Lung (tissue), 12 donors: ENCODE measurements around the gene ZNF70. TPM values are rescaled to one million over a fixed set of nuclear protein-coding genes. Genes with fewer than 3 reads are reported as not detected.

Source experiments
- ATAC-seq: fragments of 200-7000 bp; cut with Tn5 transposase; one replicate; pipeline ENCODE4 v1.9.1; 2020; ENCODE audit warnings: moderate number of reproducible peaks; ENCODE audit not compliant: insufficient read depth, low FRiP score
- DNase-seq, 3 donors: peaks; one replicate each; pipeline ENCODE4 v3.0.0-alpha.2; 2013 to 2017
- H3K27ac ChIP-seq, 2 donors: one replicate each; pipeline ENCODE4 v1.5.1; 2013; ENCODE audit warnings: mild to moderate bottlenecking in 2 of 2, moderate library complexity in 2 of 2, control low read depth in 1 of 2, inconsistent platforms in 1 of 2, low read depth in 1 of 2, low read length in 1 of 2
- H3K27me3 ChIP-seq, 3 donors: one replicate each; pipeline ENCODE4 v1.5.1; 2013; ENCODE audit warnings: low read length in 2 of 3; ENCODE audit not compliant: control insufficient read depth in 3 of 3, insufficient read depth in 3 of 3
- H3K36me3 ChIP-seq, 4 donors: one replicate each; pipeline ENCODE4 v1.5.1; 2013; ENCODE audit warnings: low read length in 4 of 4, mild to moderate bottlenecking in 1 of 4, moderate library complexity in 1 of 4; ENCODE audit not compliant: control insufficient read depth in 4 of 4, insufficient read depth in 4 of 4
- H3K4me1 ChIP-seq, 5 donors: one replicate each; pipeline ENCODE4 v1.5.1; 2013; ENCODE audit warnings: low read length in 5 of 5, mild to moderate bottlenecking in 2 of 5, moderate library complexity in 1 of 5; ENCODE audit not compliant: control insufficient read depth in 5 of 5, insufficient read depth in 5 of 5
- H3K4me3 ChIP-seq: one replicate; pipeline ENCODE4 v1.5.1; 2013; ENCODE audit warnings: mild to moderate bottlenecking, control low read depth, moderate library complexity
- H3K9ac ChIP-seq, 2 donors: one replicate each; pipeline ENCODE4 v1.5.1; 2013; ENCODE audit warnings: low read length in 2 of 2, control low read depth in 1 of 2; ENCODE audit not compliant: insufficient read depth in 1 of 2
- H3K9me3 ChIP-seq, 4 donors: one replicate each; pipeline ENCODE4 v1.5.1; 2013; ENCODE audit warnings: low read length in 3 of 4, mild to moderate bottlenecking in 1 of 4, moderate library complexity in 1 of 4; ENCODE audit not compliant: control insufficient read depth in 4 of 4, insufficient read depth in 3 of 4
- WGBS, 2 donors: extraction: QIAGEN DNeasy Blood & Tissue Kit; methylation state at CpG; one replicate each; pipeline ENCODE4 v1.1.7; 2013; 5-methylcytosine and 5-hydroxymethylcytosine counted together
- polyA plus RNA-seq, 2 donors: library from polyadenylated mRNA; stranded (reverse); fragments of 200-250 nt; gene quantifications; one replicate each; pipeline ENCODE4 v1.2.1, GENCODE V29; 2013
- total RNA-seq, 2 donors: library from RNA; depleted of rRNA in 1 of 2; stranded (reverse); fragments of >200 nt in 1 of 2; gene quantifications; one replicate each; pipeline ENCODE4 v1.2.1, GENCODE V29; 2014 to 2021
- TF ChIP-seq, protein P1 (sequence below): IDR thresholded peaks from 2 replicates; pipeline ENCODE4 v1.5.1; 2012; ENCODE audit warnings: mild to moderate bottlenecking; ENCODE audit errors: control extremely low read depth, extremely low read depth
- donor health status: control.
- donor health status: control.
- donor health status: Bipolar disorder and iron deficiency.
- donor health status: healthy.
- donor health status: DM: yes; HTN: yes; CAD: no.

ZNF70 gene
- total and polyA plus RNA-seq, 4 donors, result 0.98 to 6.9 (median 3.7) TPM

DNA sequence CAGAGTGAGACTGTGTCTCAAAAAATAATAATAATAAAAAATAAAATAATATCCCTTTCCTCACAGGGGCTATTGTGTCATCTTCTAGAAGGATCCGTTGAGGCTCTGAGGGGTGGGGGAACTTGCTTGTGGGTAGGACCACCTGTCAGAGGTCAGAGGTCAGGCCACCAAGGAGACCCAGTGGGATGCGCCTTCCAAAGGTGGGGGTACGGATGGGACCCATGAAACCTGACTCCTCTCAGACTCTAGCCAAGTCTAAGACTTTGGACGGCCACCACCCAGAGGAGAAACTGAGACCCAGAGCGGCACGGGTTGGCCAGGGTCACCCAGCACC, 21.4 kb upstream of the ZNF70 start:
- Histone ChIP-seq H3K4me1 (peaks cover 0 to 35% (median 14%) of the 10 kb centered on the region in 5 donors), H3K9me3 (no peaks in the 10 kb centered on the region), H3K27me3 (no peaks in the 10 kb centered on the region), H3K36me3 (no peaks in the 10 kb centered on the region), H3K9ac (no peak overlapping the region), H3K27ac (no peak overlapping the region), H3K4me3 (no peak overlapping the region)
- DNase-seq, result no peak
- TF ChIP-seq, protein P1, sequence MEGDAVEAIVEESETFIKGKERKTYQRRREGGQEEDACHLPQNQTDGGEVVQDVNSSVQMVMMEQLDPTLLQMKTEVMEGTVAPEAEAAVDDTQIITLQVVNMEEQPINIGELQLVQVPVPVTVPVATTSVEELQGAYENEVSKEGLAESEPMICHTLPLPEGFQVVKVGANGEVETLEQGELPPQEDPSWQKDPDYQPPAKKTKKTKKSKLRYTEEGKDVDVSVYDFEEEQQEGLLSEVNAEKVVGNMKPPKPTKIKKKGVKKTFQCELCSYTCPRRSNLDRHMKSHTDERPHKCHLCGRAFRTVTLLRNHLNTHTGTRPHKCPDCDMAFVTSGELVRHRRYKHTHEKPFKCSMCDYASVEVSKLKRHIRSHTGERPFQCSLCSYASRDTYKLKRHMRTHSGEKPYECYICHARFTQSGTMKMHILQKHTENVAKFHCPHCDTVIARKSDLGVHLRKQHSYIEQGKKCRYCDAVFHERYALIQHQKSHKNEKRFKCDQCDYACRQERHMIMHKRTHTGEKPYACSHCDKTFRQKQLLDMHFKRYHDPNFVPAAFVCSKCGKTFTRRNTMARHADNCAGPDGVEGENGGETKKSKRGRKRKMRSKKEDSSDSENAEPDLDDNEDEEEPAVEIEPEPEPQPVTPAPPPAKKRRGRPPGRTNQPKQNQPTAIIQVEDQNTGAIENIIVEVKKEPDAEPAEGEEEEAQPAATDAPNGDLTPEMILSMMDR, result no peak
- 18 to 33% methylated on average over 6 of the region's 6 CpGs for WGBS, 2 donors
- no peak for ATAC-seq

DNA sequence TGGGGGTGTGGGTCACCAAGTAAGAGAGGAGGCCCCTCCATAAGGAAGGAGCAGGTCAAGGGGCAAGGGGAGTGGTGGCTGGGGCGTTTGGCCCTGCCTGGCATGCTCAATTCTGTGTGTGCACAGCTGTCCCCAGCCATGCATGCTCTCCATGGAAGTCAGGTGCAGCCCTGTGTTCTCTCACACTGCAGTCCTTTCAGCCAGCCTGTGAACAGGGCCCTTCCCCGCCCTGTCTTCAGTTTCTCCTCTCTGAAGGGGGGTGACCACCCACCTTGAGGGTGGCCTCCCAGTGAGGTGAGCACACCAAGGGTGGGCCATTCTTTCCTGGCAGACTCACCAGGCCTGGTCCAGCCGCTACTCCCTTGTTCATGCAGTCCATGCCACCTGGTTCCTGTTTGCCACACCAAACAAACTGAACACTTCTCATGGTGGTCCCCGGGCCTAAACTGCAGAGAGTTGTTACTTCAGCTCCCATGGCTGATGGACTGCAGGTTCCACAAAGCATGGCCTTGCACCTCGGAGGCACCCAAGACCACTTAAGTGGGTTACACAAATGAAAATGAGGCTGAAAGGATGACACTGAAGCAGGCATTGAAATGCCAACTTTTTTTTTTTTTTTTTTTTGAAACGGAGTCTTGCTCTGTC, 18.5 kb upstream of the ZNF70 start:
- TF ChIP-seq, protein P1, result no peak
- Histone ChIP-seq H3K4me1 (peaks cover 0 to 27% (median 15%) of the 10 kb centered on the region in 5 donors), H3K27me3 (no peaks in the 10 kb centered on the region), H3K27ac (no peak overlapping the region), H3K4me3 (no peak overlapping the region), H3K36me3 (peaks cover 0 to 3% (median 0%) of the 10 kb centered on the region in 4 donors), H3K9ac (no peak overlapping the region), H3K9me3 (no peaks in the 10 kb centered on the region)
- DNase-seq (no peak), ATAC-seq (no peak)
- 67 to 70% methylated on average over 6 of the region's 6 CpGs for WGBS, 2 donors

DNA sequence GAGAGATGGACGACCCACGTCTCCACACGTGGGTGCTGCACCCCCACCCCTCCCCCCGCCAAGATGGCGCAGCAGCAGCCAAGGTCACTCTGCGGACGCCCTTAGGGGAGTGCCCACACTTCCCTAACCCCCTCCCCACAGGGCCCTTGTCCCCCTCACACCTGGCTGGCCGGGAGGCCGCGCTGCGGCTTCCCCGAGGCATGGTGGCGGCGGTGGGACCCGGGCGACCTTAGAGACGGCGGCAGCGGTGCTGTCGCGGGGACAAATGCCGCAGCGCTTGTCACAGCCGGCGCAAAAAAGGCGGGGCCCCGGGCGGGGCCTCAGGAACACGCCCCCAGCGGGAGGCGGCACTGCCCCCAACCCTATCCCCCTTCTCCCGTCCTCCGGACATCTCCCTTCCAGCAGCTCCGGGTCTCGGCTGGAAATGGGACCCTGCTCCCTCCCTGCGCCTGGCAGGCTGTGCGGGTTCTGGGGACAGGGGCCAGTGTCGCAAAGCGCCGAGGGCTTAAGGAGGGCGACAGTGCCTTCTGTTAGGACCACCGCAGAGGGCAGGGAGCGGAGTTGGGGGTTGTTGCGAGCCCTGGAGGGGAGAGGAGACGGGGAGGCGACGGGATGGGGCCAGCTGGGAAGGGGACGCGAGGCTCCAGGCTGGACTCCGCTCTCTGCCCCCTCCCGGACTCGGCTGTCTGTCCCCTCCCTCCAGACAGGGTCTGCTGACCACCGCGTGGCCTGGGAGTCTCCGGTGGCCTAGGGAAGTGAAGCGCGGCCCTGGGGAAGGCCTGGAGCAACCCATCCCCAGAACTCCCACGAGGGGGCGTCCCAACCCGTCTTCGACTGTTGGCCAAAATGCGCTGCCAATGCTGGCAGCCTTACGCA, 17.0 kb upstream of the ZNF70 start, which contains the start of gene CHCHD10:
TSS of gene CHCHD10 (minus strand) at position 300 of the 876 bp plus-strand sequence. CDS start at position 202, 98 bp downstream.
- TF ChIP-seq, protein P1, result peak; percentile 36
- DNase-seq (peak; percentile 86 to 91 (median 89)), ATAC-seq (peak; percentile 81)
- H3K4me3 ChIP-seq, result peak within 1 kb of the TSS; percentile 65
- no peaks in the 10 kb centered on the region for H3K27me3 ChIP-seq
- peak within 1 kb of the TSS; percentile 3 to 49 for H3K9ac ChIP-seq
- no peaks in the 10 kb centered on the region for H3K9me3 ChIP-seq
- peaks cover 0 to 26% (median 11%) of the 10 kb centered on the region in 5 donors for H3K4me1 ChIP-seq
- WGBS, 2 donors, result 0 to 1% methylated on average over 62 to 63 of the region's 63 CpGs
- H3K27ac ChIP-seq, result peak within 1 kb of the TSS; percentile 78 to 89
- peaks cover 0 to 3% (median 0%) of the 10 kb centered on the region in 4 donors for H3K36me3 ChIP-seq
